SKM-1 treated with dmso at 0.1 percent for 144 hours (cell line): ENCODE measurements around the gene TCP10L.
"Not testable (repeated sequence)": the region's sequence is repeated elsewhere in the genome, so short reads cannot be mapped to it uniquely, and the experiment has no call there.

Experiments used
- DNase-seq: peaks from one replicate; lab custom pipeline; 2025; ENCODE audit not compliant: unreplicated experiment; lab: John Stamatoyannopoulos, UW

TCP10L gene

DNA sequence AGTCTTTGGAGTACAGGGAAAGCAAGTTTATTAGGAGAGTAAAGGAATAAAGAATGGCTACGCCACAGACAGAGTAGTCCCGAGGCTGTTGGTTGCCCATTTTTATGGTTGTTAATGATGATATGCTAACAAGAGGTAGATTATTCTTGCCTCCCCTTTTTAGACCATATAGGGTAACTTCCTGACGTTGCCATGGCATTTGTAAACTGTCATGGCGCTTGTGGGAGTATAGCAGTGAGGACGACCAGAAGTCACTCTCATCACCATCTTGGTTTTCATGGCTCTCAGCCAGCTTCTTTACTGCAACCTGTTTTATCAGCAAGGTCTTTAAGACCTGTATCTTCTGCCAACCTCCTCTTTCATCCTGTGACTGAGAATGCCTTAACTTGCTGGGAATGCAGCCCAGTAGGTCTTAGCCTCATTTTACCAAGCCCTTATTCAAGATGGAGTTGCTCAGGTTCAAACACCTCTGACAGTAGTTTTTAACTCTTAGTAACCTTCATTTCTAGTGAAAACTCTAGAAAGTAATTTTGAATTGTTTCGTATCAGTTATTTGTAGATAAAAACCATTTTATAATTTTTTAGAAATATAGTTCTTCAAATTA lies 26.2 kb downstream of the TCP10L start:
- DNase-seq = no peak

DNA sequence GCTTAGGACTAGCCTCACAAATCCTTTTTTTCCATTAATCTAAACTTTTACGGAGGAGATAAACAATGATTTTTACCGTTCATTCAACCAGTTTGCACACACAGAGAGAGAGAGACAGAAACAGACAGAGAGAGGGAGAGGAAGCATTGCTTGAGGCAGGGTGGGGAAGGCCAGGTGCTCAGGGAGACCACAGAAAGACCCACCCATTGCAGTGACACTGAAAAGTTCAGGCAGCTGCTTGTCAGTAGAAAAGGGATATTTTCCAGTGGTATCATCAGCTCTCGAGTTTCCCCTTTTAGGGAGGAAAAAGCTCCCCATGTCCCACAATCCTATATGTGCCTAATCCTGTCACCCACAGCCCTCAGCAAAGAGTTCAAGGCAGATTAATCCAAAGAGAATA lies 27.2 kb downstream of the TCP10L start:
- no peak for DNase-seq

DNA sequence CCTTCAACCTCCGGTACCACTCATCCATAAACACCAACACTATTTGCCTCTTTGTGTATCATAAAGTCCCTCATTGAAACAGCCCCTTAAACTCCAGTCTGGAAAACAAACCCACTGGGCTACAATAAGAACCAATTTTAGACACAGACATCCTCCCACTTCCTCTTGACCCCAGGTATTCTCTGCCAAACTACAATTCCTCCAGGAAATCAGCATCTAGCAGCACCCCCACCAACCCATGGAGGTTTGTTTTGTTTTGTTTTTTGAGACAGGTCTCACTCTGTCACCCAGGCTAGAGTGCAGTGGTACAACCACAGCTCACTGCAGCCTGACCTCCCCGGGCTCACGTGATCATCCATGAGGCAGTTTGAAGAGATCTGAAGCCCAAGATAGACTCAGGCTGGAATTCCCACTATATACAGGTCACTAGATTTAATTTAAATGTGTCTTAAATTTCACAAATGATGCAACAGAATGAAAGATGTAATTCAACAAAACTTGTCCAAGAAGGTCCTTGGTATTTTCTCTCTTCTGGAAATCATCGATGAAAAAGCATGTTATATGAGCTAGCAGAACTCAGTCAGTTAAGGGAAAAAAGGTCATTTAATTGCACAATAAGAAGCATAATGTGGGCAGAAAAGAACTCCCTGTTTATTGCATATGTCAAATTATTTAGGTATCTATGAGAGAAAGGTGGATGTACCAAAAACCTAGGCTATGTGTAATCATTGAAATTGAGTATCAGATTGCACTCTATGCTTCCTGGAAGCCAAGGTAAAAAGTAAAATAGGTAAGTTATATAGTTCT lies 30.3 kb downstream of the TCP10L start:
- DNase-seq = no peak

DNA sequence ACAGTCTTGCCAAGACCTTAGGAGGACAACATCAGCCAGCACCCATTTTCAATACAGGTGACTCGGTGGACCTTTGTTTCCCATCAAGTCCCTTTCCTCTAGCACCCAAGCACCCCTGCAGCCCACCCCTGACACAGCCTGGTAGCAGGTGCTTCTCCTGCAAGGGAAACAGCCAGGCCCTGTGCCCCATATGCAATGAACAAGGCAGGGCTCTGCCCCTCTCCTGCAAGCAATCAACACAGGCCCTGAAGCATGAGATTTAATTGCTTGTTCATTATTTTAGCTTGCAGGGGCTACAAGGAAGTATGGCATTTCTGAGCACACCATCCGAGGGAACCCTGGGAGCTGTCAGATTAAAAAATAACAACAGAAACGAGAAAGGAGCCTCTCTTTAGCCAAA lies 35.4 kb downstream of the TCP10L start:
- no peak for DNase-seq

DNA sequence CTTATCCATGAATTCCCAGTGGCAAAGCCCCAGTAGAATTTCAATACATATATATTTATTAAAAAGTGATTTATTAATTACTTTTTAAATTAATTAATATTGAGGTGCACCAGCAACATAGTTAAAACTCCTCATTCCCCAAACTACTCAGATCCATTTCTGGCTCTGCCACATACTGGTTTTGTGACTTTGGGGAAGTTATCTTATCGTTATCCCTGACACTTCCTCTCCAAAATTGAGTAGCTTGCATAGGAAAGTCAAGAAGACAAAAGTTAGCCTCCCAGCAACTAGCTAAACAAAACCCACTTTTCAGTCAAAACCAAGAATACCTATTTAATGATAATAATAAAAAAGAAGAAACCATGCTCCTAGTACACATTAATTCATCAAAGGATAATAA lies 35.9 kb downstream of the TCP10L start:
- DNase-seq = peak; percentile 48

DNA sequence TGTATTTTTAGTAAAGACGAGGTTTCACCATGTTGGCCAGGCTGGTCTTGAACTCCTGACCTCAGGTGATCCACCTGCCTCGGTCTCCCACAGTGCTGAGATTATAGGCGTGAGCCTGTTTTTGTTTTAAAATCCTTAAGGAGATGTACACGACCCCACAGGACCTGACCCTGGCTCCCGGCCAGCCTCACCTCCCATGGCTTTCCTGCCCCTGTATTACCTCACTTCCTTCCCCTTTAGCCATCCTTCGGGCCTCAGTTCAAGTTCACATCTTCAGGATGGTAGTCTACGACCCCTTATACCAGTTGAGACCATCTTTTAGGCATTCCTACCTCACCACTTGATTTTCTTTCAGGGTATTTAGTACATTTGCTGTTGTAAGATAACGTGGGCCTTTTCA lies 36.3 kb downstream of the TCP10L start:
- peak; percentile 15 for DNase-seq

DNA sequence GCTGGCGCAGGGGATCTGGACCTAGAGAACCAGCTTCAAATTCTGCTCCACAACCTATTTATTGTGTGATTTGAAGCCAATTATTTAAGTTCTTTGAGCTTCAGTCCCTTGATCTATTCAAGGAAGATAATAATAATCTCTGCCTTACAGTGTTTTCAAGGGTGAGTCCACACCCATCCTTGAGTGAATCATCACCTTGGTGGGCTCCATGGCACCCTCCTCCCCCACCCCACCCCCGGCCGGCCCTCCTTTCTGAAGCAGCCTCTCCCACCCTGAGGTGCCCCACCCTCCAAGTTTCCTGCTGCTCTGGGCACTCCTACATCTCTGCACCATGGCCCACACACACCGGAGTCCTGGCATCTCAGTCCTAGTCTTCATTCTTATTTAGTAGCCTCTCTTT lies 38.3 kb downstream of the TCP10L start:
- no peak for DNase-seq

DNA sequence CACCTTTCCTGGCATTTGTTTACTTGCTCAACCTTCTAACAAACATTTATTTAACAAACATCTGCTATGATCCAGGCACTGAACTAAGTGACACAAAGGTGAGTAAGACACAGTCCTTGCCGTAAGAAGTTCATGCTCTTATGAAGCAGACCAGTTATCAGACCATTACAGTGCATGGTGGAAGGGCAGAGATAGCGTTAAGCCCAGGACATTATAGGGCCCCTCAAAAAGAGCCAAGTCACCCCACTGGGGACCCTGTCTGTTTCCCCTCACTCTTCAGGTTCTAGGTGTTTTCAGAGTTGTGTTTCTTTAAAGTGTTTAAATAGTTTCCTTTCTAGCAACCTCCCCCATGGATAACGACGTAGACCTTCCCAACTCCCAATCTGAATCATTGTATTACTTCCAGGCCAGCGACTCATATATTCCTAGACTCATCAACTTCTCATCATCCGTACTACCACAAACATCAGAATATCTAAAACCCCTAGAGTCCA lies 39.3 kb downstream of the TCP10L start:
- no peak for DNase-seq

DNA sequence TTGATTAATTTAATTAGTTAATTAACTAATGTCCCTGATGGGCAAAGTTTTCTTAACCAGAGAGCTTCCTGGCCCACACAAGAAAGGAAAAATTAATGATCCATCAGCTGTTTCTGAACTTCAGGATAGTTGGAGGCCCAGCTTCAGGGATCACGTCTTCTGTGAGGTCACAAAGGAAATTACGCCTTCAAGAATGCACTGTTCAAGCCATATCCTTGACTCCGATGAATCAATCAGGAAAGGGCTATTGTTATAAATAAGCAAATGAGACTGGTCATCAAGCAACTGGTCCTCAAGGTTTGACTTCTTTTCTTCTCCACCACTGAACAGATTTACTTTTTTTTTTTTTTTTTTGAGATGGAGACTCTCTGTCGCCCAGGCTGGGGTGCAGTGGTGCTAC lies 40.6 kb downstream of the TCP10L start:
- DNase-seq = no peak

DNA sequence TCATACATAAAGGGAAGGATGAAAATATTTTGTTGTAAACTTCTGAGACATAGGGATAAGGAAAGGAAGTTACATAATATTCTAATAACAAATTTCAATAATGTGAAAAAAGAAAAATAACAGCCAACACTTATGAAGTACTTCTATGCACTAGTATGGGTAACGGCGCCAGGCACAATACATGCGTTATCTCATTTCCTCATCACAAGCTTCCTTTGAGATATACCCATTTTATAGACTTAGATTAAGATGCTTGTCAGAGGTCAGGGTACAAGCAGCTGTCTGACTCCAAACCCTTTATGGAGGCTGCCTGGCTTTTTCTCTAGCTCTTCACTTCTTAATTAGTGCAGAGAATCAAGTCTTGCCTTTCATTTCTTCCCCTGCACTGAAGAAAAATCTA lies 41.3 kb downstream of the TCP10L start:
- DNase-seq = no peak

DNA sequence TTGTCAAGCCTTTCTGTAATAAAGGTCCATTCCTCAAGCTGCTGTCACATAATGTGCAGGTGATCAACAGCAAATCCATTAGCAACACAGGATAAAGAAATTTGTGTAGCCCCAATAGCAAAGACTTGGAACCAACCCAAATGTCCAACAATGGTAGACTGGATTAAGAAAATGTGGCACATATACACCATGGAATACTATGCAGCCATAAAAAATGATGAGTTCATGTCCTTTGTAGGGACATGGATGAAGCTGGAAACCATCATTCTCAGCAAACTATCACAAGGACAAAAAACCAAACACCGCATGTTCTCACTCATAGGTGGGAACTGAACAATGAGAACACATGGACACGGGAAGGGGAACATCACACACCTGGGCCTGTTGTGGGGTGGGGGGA lies 42.3 kb downstream of the TCP10L start:
- not testable (repeated sequence) for DNase-seq

DNA sequence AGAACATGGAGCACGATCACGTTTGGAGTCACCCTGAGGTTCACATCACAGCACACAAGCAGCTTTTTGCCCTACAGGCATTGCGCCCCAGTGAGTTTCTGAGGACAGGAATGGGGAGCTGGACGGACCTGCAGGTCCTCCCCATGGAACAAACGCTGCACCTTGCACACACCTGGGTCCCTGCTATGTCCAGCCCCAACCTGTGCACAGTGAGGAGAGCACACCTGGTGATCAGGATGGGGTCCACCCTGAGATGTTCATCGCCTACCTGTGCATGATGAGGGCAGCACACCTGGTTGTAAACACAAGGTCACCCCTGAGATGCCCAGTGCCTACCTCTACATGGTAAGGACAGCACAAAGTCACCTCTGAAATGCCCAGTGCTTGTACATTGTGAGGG lies 45.9 kb downstream of the TCP10L start:
- no peak for DNase-seq

DNA sequence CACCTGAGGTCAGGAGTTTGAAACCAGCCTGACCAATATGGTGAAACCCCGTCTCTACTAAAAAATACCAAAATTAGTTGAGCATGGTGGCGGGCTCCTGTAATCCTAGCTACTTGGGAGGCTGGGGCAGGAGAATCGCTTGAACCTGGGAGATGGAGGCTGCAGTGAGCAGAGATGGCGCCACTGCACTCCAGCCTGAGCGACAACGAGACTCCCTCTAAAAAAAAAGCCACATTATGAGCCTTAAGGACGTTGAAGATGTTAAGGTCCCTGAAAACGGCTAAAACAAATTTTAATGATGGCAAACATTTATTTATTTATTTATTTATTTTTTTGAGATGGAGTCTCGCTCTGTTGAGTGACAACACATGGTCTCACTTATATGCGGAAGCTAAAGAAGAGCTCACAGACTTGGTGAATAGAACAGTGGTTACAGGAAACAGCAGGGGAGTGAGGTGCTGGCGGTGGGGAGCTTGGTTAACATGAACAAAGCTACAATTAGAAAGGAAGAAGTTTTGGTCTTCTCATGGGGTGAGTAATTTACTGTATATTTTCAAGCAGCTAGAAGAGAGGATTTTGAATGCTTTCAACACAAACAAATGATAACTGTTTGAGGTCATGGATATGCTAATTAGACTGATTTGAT lies 47.1 kb downstream of the TCP10L start:
- DNase-seq = no peak

DNA sequence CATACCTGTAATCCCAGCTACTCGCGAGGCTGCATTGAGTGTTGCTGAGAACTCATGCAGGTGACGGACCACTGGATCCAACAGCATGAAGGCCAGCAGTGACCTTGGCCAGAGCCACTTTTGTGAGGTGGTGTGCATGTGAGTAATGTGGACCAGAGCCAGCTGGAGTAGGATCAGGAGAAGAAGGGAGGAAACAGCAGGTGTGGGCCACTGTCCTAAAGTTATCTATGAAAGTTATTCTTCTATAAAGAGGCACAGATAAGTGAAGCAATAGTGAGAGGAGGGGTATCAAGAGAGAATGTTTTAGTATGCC lies 47.8 kb downstream of the TCP10L start:
- DNase-seq = no peak

DNA sequence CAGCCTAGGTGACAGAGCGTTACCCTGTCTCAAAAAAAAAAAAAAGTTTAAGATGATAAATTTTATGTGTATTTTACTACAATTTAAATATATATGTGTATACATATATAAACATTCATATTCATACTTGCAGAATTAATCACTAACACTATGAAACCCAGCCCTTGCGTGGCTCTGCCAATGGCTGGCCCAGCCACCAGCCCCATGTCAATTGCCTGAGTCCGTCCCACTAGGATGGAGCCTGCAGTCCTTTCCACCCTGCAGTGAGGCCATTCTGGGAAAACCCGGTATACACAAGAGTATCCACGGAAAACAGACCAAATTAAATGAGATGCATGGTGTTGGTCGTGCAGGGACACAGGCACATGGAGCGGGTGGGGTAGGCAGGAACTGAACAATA lies 49.7 kb downstream of the TCP10L start:
- DNase-seq = no peak

DNA sequence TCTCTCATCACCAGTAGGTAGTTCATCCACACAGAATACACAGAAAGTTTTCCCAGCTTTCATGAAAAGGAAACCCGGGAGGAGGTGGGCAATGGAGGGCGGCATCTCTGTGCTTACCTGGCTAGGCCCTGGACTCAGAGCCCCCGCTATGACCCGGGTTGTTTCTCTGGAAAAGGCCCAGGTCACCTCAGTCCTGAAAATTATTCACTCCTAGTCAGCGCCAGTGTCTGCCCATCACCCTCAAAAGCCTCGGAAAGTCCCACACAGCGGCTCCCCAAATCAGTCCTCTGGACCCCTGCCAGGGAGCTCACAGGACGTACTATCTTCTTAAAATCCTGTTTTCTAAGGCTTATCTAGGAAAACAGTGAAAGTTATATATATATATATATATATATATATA lies 51.2 kb downstream of the TCP10L start:
- DNase-seq = no peak

DNA sequence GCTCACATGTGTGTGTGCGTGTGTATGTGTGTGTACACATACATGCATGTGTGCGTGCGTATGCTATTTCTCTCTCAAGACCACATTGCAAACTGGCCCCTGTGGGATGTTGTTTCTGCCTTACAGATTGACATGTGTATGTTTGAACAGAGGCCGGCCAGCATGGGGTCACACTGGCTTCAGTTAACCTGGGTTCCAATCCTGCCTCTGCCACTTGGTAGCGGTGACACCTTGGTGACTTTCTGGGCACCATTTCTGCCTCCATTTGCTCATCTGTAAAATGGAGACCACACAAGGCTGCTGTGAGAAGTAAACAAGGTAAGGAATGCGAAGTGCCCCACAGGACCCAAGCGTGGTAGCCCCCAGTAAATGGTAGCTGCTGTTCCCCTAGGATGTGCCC lies 51.7 kb downstream of the TCP10L start:
- DNase-seq = no peak

DNA sequence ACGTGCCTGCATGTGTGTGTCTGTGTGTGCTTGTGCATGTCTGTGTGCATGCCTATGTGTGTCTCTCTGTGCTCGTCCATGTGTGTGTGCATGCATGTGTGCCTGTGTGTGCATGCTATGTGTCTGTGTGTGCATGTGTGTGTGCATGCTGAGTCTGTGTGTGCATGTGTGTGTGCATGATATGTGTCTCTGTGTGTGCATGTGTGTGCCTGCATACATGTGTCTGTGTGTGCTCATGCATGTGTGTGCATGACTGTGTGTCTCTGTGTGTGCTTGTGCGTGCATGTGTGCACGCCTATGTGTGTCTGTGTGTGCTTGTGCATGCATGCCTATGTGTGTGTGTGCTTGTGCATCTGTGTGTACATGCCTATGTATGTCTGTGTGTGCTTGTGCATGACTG lies 52.3 kb downstream of the TCP10L start:
- no peak for DNase-seq

DNA sequence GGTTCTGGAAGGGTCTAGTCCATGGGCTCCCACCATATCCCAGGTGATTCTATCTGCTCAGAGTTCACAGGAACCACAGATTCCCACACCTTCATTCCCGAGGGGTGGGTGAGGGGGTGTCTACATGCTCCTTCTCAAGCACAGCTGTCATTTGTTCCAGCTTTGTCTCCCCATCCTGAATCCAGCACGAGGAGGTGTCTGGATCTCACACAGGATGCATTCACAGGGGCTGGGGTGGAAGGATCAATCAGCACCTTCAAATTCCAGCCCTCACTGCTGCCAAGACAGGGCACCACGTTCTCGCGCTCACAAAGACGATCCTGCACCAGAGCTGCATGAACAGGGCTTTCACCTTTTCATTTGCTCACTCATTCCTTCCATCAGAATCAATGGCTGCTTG lies 52.7 kb downstream of the TCP10L start:
- no peak for DNase-seq

DNA sequence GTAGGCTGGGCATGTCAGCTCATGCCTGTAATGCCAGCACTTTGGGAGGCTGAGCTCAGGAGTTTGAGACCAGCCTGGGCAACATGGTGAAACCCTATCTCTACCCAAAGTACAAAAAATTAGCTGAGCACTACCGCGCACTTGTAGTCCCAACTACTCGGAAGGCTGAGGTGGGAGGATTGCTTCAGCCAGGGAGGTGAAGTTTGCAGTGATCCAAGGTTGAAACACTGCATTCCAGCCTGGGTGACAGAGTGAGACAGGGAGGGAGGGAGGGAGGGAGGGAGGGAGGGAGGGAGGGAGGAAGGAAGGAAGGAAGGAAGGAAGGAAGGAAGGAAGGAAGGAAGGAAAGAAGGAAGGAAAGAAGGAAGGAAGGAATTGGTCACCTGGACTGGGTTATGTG lies 53.8 kb downstream of the TCP10L start:
- not testable (repeated sequence) for DNase-seq

DNA sequence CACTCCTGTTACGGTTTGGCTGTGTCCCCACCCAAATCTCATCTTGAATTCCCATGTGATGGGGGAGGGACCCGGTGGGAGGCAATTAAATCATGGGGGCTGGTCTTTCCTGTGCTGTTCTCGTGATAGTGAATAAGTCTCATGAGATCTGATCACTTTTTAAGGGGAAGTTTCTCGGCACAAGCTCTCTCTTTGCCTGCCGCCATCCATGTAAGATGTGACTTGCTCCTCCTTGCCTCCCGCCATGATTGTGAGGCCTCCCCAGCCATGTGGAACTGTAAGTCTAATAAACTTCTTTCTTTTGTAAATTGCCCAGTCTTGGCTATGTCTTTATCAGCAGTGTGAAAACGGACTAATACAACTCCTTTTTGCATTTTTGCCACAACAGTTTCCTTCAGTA lies 54.5 kb downstream of the TCP10L start:
- DNase-seq = not testable (repeated sequence)

DNA sequence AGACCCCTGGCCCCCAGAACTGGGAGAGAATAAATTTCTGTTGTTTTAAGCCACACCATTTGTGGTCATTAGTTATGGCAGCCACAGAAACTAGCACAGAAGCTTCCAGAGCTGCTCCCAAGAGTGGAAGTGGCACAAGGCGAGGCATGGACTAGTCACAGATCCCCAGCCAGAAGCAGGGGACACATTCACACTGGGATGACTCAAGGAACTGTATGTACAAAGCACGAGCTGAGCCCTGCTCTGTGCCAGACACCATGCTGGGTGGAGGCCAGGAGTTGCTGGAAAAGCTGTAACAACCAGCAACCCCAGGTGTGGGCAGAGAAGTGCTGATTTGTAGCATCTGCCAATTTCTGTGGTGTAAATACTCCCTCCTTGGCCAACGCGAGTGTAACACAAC lies 55.6 kb downstream of the TCP10L start:
- no peak for DNase-seq
